ENCODE data around the gene APH1B. TPM values are rescaled to one million over a fixed set of nuclear protein-coding genes. Genes with fewer than 3 reads are reported as not detected.

Gene APH1B
- total RNA-seq, 4 donors from 2014 or later: 4.6 to 8.1 (median 6.5) TPM

DNA sequence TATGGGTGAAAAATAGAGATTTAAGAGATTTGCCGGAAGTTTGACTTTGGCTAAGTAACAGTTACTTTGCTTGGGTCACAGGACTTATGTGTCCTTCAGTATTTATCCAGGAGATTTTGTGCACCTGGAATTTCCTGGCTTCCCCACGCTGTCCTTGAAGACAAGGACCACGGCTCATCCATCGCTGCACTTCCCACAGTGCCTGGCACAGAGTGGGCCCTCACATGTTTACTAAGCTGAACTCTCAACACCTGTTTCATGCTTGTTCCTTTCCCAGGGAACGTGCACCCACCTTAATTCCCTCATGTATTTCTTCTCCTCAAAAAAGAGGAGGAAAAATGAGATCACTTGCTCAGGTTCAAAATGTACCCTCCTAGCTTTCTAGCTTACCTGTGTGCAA lies 72.2 kb downstream of the APH1B start:
- no peak for TF ChIP-seq POLR2A (IDR thresholded peaks at IDR 0.05)
- TF ChIP-seq, protein P1, sequence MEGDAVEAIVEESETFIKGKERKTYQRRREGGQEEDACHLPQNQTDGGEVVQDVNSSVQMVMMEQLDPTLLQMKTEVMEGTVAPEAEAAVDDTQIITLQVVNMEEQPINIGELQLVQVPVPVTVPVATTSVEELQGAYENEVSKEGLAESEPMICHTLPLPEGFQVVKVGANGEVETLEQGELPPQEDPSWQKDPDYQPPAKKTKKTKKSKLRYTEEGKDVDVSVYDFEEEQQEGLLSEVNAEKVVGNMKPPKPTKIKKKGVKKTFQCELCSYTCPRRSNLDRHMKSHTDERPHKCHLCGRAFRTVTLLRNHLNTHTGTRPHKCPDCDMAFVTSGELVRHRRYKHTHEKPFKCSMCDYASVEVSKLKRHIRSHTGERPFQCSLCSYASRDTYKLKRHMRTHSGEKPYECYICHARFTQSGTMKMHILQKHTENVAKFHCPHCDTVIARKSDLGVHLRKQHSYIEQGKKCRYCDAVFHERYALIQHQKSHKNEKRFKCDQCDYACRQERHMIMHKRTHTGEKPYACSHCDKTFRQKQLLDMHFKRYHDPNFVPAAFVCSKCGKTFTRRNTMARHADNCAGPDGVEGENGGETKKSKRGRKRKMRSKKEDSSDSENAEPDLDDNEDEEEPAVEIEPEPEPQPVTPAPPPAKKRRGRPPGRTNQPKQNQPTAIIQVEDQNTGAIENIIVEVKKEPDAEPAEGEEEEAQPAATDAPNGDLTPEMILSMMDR (IDR thresholded peaks at IDR 0.05): no peak

DNA sequence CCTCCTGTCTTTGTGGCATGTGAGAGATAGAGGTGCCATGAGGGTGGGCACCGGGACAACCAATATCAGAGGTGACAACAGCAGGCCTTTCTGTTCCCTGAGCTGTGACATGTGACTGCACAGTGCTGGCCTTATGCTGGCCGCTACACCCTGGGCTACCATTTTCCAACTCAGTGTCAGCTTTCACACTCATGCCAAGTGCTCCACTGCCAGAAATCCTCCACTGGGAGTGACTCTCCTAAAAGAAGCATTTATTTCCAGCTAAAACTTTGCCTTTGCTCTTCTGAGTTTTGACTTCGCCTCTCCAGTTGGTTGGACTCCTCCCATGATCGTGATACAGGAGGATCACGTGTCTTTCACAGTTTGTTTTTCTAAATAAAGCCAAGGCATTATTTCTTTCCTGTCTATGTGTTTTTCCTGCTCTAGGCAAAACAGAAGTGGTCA lies 72.8 kb downstream of the APH1B start:
- 22 to 24% methylated on average over 4 to 5 of the region's 5 CpGs for WGBS, 2 donors
- no peak overlapping the region for H3K4me3 ChIP-seq (ENCODE audit: low read depth, poor library complexity, severe bottlenecking)
- DNase-seq (ENCODE audit: low spot score in 2 of 2): peak in 1 of 2 donors; percentile 62
- no peak for TF ChIP-seq POLR2A (IDR thresholded peaks at IDR 0.05)
- TF ChIP-seq, protein P1 (IDR thresholded peaks at IDR 0.05): no peak
- intact Hi-C loops (cut with DNase I; ENCODE audit: low total_unique reads): no loop called here

More for the DNA sequence above, 72.2 kb downstream of the APH1B start:
- H3K4me3 ChIP-seq (ENCODE audit: low read depth, poor library complexity, severe bottlenecking): no peak overlapping the region
- 76 to 81% methylated on average over 5 of the region's 5 CpGs for WGBS, 2 donors
- no peak for DNase-seq (ENCODE audit: low spot score in 2 of 2)
- intact Hi-C loops (cut with DNase I; ENCODE audit: low total_unique reads): no loop called here

DNA sequence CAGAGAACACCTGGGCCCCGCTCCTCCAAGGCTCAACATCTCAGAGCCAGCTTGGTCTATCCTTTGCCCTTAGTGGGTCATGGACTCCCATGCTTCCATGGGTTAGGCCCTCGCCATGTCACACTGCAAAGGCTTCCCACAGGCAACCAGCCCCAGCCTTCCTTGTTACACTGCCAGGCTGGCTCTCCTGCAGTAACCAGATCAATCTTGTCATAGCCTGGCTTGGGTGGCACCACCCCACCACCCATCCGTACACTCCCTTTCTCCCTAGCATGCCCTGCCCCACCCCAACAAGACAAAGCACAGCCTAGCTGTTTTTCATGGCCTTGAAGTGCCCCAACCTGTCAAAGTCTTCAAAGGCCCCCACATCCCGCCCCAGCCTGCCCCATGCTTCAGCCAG lies 73.8 kb downstream of the APH1B start:
- DNase-seq (ENCODE audit: low spot score in 2 of 2): peak in 1 of 2 donors; percentile 52
- no peak overlapping the region for H3K4me3 ChIP-seq (ENCODE audit: low read depth, poor library complexity, severe bottlenecking)
- intact Hi-C loops (cut with DNase I; ENCODE audit: low total_unique reads): no loop called here
- WGBS, 2 donors: 49 to 54% methylated on average over 4 of the region's 4 CpGs
- TF ChIP-seq, protein P1 (IDR thresholded peaks at IDR 0.05): no peak

DNA sequence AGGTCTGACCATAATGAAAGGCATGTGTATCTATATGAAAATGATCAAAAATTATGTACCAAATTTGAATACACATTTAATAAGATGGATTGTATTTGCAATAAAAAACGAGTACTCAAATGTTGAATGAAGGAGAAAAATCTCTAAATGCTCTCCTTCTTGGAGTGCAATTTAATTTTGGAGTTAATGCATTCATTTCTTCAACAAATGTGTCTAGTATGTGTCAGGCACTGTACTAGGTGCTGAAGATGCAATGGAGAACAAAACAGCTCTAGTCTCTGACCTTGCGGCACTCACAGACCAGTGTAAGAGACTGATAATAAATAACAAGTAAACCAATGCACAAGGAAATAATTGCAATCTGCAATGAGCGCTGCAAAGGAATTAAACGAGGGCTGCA lies 75.4 kb downstream of the APH1B start:
- no peak for TF ChIP-seq POLR2A (IDR thresholded peaks at IDR 0.05)
- TF ChIP-seq, protein P1 (IDR thresholded peaks at IDR 0.05): no peak
- 82 to 84% methylated on average over 4 of the region's 4 CpGs for WGBS, 2 donors
- DNase-seq (ENCODE audit: low spot score in 2 of 2): no peak
- intact Hi-C loops (cut with DNase I; ENCODE audit: low total_unique reads): no loop called here
- no peak overlapping the region for H3K4me3 ChIP-seq (ENCODE audit: low read depth, poor library complexity, severe bottlenecking)

DNA sequence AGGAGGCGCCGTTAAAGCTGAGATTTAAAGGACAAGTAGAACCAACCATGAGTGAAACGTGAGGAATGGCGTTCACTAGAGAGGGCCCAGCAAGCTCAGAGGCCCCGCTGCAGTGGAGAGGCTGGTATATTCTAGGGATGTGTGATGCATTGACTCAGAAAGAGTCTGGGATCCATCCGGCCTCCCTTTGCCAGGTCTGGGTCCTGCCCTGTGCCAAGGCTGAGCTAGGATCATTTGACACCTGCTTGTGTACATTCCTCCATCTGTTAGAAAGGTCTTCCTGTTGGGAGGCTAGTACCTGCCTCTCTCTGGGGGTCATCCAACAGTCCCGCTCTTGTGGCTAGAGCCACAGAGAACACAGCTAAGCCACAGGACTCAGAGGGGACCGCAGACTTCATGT lies 75.9 kb downstream of the APH1B start:
- intact Hi-C loops (cut with DNase I; ENCODE audit: low total_unique reads): no loop called here
- TF ChIP-seq, protein P1 (IDR thresholded peaks at IDR 0.05): no peak
- no peak for TF ChIP-seq POLR2A (IDR thresholded peaks at IDR 0.05)
- H3K4me3 ChIP-seq (ENCODE audit: low read depth, poor library complexity, severe bottlenecking): no peak overlapping the region
- DNase-seq (ENCODE audit: low spot score in 2 of 2): no peak
- 70 to 73% methylated on average over 8 of the region's 8 CpGs for WGBS, 2 donors

DNA sequence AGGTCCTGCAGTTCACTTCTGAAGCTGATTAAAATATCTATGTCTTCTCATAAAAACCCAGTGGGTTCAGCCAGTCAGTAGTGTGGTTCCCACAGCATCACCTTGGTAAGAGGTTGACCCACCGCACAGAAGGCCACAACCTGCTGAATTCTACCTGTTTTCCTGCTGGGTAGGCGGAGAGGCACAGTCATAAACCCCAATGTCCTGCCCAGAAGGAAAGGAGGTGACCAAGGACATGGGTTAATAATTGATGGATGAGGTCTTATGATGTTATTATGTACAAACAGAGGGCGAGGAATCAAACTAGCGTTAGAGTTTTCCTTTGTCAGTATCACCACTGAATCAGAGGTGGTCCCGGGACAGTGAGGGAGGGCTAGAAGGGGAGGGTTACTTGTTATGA lies 76.5 kb downstream of the APH1B start:
- WGBS, 2 donors: 89% methylated on average over 5 of the region's 5 CpGs
- TF ChIP-seq, protein P1 (IDR thresholded peaks at IDR 0.05): no peak
- no peak for TF ChIP-seq POLR2A (IDR thresholded peaks at IDR 0.05)
- no peak for DNase-seq (ENCODE audit: low spot score in 2 of 2)
- intact Hi-C loops (cut with DNase I; ENCODE audit: low total_unique reads): no loop called here
- no peak overlapping the region for H3K4me3 ChIP-seq (ENCODE audit: low read depth, poor library complexity, severe bottlenecking)
